ENCODE data around the gene ATP6V0B.

DNA sequence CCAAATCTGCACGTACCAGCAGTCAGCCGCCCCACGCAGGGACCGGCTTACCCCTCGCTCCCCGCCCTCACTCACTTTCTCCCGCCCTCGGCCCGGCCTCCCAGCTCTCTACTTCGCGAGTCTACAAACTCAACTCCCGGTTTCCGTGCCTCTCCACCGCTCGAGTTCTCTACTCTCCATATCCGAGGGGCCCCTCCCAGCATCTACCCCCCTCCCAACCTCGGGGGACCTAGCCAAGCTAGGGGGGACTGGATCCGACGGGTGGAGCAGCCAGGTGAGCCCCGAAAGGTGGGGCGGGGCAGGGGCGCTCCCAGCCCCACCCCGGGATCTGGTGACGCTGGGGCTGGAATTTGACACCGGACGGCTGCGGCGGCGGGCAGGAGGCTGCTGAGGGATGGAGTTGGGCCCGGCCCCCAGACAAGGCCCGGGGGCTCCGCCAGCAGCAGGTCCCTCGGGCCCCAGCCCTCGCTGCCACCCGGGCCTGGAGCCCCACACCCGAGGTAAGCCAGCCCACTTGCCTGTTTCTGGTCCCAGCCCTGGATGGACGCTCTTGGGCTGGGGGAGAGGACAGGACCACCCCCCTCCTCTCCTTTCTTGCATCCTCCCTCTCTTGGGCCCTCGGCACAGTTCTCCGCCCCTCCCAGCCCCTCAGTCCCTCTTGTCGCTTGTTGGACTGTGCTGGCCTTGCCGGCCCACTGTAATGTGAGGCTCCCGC lies 41.2 kb upstream of the ATP6V0B start, which contains the start of gene ARTN:
- TF ChIP-seq, protein P1, sequence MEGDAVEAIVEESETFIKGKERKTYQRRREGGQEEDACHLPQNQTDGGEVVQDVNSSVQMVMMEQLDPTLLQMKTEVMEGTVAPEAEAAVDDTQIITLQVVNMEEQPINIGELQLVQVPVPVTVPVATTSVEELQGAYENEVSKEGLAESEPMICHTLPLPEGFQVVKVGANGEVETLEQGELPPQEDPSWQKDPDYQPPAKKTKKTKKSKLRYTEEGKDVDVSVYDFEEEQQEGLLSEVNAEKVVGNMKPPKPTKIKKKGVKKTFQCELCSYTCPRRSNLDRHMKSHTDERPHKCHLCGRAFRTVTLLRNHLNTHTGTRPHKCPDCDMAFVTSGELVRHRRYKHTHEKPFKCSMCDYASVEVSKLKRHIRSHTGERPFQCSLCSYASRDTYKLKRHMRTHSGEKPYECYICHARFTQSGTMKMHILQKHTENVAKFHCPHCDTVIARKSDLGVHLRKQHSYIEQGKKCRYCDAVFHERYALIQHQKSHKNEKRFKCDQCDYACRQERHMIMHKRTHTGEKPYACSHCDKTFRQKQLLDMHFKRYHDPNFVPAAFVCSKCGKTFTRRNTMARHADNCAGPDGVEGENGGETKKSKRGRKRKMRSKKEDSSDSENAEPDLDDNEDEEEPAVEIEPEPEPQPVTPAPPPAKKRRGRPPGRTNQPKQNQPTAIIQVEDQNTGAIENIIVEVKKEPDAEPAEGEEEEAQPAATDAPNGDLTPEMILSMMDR (IDR thresholded peaks at IDR 0.05), result no peak
- TF ChIP-seq EZH2 (IDR thresholded peaks at IDR 0.05; ENCODE audit: borderline replicate concordance, insufficient read depth, low read depth, low read length, poor library complexity, severe bottlenecking), result no peak

All from B cell (primary cell).